Memory B cell (primary cell): ENCODE data around the gene AP2A2.
"Not testable (repeated sequence)": the region's sequence is repeated elsewhere in the genome, so short reads cannot be mapped to it uniquely, and the experiment has no call there.

Source experiments
- ATAC-seq: fragments of 150-1000 bp; cut with Tn5 transposase; 2 replicates; pipeline ENCODE4 v1.10.0; 2021; ENCODE audit warnings: low read depth, mild to moderate bottlenecking, moderate library complexity
- DNase-seq, 2 donors: peaks; one replicate each; pipeline ENCODE4 v3.0.0; 2022; ENCODE audit warnings: low spot score in 2 of 2
- H3K27ac Mint-ChIP-seq: one replicate; pipeline ENCODE4 v1.8.0; 2022; ENCODE audit warnings: mild to moderate bottlenecking, moderate library complexity, mixed read lengths
- H3K27me3 Mint-ChIP-seq: one replicate; pipeline ENCODE4 v1.8.0; 2022; ENCODE audit warnings: mixed read lengths
- H3K36me3 Mint-ChIP-seq: one replicate; pipeline ENCODE4 v1.8.0; 2022; ENCODE audit warnings: mild to moderate bottlenecking, mixed read lengths
- H3K4me1 Mint-ChIP-seq: one replicate; pipeline ENCODE4 v1.8.0; 2022; ENCODE audit warnings: mixed read lengths
- H3K4me3 Mint-ChIP-seq: one replicate; pipeline ENCODE4 v1.8.0; 2022; ENCODE audit warnings: mild to moderate bottlenecking, moderate library complexity, mixed read lengths
- H3K9me3 Mint-ChIP-seq: one replicate; pipeline ENCODE4 v1.8.0; 2022; ENCODE audit warnings: mixed read lengths

The AP2A2 gene

GRCh38 chr11:975376-975775 is 49.7 kb downstream of the AP2A2 start:
- not testable (repeated sequence) for H3K4me3 Mint-ChIP-seq, H3K27ac Mint-ChIP-seq, ATAC-seq, H3K9me3 Mint-ChIP-seq, H3K27me3 Mint-ChIP-seq, DNase-seq, H3K4me1 Mint-ChIP-seq
- H3K36me3 Mint-ChIP-seq = peaks cover 21% of the 10 kb centered on the region

GRCh38 chr11:975827-976226 is 50.2 kb downstream of the AP2A2 start:
- no peak overlapping the region for H3K4me3 Mint-ChIP-seq
- no peak for ATAC-seq
- no peaks in the 10 kb centered on the region for H3K27me3 Mint-ChIP-seq
- no peak overlapping the region for H3K27ac Mint-ChIP-seq
- H3K36me3 Mint-ChIP-seq = peaks cover 21% of the 10 kb centered on the region
- H3K9me3 Mint-ChIP-seq = no peaks in the 10 kb centered on the region
- DNase-seq = no peak
- H3K4me1 Mint-ChIP-seq = peaks cover 5% of the 10 kb centered on the region

GRCh38 chr11:976431-977160 is 50.9 kb downstream of the AP2A2 start:
- Mint-ChIP-seq H3K36me3 (peaks cover 16% of the 10 kb centered on the region), H3K4me1 (peaks cover 5% of the 10 kb centered on the region), H3K27ac (no peak overlapping the region), H3K27me3 (no peaks in the 10 kb centered on the region), H3K4me3 (no peak overlapping the region), H3K9me3 (no peaks in the 10 kb centered on the region)
- DNase-seq (no peak), ATAC-seq (no peak)

DNA sequence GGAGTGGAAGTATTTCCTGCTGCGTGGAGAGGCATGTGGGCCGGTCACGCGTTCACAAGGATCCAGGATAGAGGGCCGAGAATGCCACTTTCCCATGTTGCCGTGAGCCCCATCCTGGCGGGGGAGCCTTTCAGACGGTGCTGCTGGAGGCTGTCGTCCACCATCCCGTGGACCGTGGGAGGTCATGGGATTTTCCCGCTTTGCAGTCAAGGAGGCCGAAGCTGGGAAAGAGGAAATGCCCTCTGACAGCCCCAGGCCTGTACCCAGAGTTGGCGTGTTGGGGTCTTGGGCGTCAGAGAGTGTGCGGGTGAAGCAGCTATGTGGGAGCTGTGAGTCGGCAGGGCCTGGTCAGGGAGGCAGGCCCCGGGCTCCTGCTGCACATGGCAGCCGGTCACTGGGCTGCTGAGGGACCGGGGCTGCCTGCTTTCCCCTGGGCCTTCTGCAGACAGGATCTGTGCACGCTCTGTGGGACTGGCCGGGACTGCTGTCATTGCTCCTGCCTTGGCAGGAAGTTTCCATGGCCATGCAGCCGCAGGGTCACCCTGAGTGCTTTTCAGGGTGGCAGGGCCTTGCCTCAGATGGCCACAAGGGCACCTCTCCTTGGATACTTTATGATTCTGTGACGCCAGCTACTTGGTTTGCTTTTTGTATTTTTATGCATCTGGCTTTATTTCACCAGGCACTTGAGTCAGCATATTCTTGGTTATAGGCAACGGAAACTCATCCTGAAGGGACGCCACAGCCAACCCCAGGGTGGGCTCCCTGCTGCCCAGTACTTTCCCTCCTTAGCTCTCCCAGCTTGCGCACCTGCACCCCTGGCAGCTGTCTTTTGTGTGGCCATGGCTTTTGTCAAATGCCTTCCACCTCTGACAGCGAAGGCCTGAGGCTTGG is 52.4 kb downstream of the AP2A2 start:
- ATAC-seq (no peak), DNase-seq (no peak)
- Mint-ChIP-seq H3K4me3 (no peak overlapping the region), H3K4me1 (peaks cover 5% of the 10 kb centered on the region), H3K27me3 (no peaks in the 10 kb centered on the region), H3K9me3 (no peaks in the 10 kb centered on the region), H3K36me3 (peaks cover 15% of the 10 kb centered on the region), H3K27ac (no peak overlapping the region)

- Mint-ChIP-seq H3K27me3 (no peaks in the 10 kb centered on the region), H3K27ac (no peak overlapping the region), H3K4me1 (peaks cover 3% of the 10 kb centered on the region), H3K36me3 (peaks cover 12% of the 10 kb centered on the region), H3K9me3 (no peaks in the 10 kb centered on the region), H3K4me3 (no peak overlapping the region)
- DNase-seq = no peak
- ATAC-seq = no peak
Observed at GRCh38 chr11:978781-979180, 53.1 kb downstream of the AP2A2 start.

DNA sequence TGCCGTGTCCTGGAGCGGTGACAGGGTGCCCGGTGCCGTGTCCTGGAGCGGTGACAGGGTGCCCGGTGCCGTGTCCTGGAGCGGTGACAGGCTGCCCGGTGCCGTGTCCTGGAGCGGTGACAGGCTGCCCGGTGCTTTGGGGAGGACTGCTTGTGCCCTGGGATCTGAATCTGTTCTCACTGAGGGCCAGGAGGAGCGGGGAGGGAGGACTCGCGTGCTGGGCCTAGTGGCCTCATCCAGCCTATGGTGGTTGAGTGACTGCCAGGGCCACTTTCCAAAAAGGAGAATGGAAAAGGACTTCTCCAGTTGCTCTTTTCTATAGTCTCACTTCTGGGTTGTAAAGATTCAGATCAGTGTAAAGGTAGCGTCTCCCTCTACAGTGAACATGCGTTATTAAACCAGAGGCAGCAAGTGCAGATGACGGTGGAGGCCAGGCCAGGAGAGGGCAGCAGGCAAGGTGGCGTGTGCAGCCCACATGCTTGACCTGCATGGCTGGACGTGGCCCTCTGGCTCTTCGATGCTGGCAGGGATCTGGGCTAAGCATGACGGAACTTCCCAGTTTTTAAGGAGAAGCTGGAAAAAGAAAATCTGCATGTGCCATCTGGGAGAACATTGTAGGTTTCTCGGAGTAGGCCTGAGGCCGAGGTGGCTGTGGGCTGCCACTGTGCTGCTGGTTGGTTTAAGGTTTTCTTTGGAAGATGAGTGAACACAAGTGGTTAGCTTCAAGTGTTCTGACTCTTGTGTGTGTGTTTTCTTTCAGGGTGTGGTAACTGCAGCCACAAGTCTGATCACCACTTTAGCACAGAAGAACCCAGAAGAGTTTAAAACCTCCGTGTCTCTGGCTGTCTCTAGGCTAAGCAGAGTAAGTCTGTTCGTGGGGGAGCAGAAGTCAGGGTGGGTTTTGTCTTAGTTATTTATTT is 55.0 kb downstream of the AP2A2 start:
- peaks cover 9% of the 10 kb centered on the region for H3K36me3 Mint-ChIP-seq
- H3K4me1 Mint-ChIP-seq = no peaks in the 10 kb centered on the region
- no peak overlapping the region for H3K27ac Mint-ChIP-seq
- H3K9me3 Mint-ChIP-seq = no peaks in the 10 kb centered on the region
- no peaks in the 10 kb centered on the region for H3K27me3 Mint-ChIP-seq
- DNase-seq (no peak), ATAC-seq (no peak)
- H3K4me3 Mint-ChIP-seq = no peak overlapping the region

- ATAC-seq (no peak), DNase-seq (no peak)
- Mint-ChIP-seq H3K36me3 (peaks cover 9% of the 10 kb centered on the region), H3K27ac (no peak overlapping the region), H3K4me1 (no peaks in the 10 kb centered on the region), H3K9me3 (no peaks in the 10 kb centered on the region), H3K27me3 (no peaks in the 10 kb centered on the region), H3K4me3 (no peak overlapping the region)
Observed at GRCh38 chr11:981764-982163, 56.1 kb downstream of the AP2A2 start.

- ATAC-seq (no peak), DNase-seq (no peak)
- no peak overlapping the region for H3K4me3 Mint-ChIP-seq
- peaks cover 2% of the 10 kb centered on the region for H3K4me1 Mint-ChIP-seq
- H3K36me3 Mint-ChIP-seq = peaks cover 15% of the 10 kb centered on the region
- H3K27me3 Mint-ChIP-seq = no peaks in the 10 kb centered on the region
- no peak overlapping the region for H3K27ac Mint-ChIP-seq
- no peaks in the 10 kb centered on the region for H3K9me3 Mint-ChIP-seq
Observed at GRCh38 chr11:984546-984945, 58.9 kb downstream of the AP2A2 start.

GRCh38 chr11:985406-985805 is 59.7 kb downstream of the AP2A2 start:
- Mint-ChIP-seq H3K27me3 (no peaks in the 10 kb centered on the region), H3K27ac (no peak overlapping the region), H3K9me3 (no peaks in the 10 kb centered on the region), H3K4me3 (no peak overlapping the region), H3K4me1 (peaks cover 2% of the 10 kb centered on the region), H3K36me3 (peaks cover 15% of the 10 kb centered on the region)
- no peak for DNase-seq
- no peak for ATAC-seq

GRCh38 chr11:985848-986247 is 60.2 kb downstream of the AP2A2 start:
- H3K36me3 Mint-ChIP-seq = peaks cover 15% of the 10 kb centered on the region
- no peak overlapping the region for H3K27ac Mint-ChIP-seq
- peaks cover 2% of the 10 kb centered on the region for H3K4me1 Mint-ChIP-seq
- H3K27me3 Mint-ChIP-seq = no peaks in the 10 kb centered on the region
- ATAC-seq (no peak), DNase-seq (no peak)
- no peak overlapping the region for H3K4me3 Mint-ChIP-seq
- H3K9me3 Mint-ChIP-seq = no peaks in the 10 kb centered on the region

DNA sequence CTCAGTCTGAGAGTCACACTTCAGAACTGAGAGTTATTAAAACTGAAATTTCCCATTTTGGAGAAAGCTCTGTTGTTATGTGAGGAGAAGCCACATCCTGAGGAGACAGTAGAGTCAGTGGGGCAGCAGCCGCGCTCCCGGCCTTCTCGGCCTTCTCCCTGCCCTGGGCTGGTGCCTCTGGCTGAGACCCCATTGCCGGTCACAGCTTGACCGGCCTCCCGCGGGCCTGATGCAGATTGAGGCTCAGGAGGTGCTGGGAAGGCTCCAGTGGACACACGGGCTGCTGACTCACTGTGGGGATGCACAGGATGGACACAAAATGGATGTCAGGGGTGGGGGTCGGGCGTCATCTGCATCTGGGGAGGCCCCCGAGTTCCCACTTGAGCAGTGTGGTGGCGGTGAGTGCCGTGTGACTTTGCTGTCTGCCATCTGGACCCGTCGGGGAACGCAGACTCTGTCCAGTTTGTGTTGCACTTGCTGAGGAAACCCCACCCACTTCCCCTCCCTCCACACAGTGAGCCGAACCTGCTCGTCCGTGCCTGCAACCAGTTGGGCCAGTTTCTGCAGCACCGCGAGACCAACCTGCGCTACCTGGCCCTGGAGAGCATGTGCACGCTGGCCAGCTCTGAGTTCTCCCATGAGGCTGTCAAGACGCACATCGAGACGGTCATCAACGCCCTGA is 60.7 kb downstream of the AP2A2 start:
- Mint-ChIP-seq H3K4me1 (peaks cover 8% of the 10 kb centered on the region), H3K9me3 (no peaks in the 10 kb centered on the region), H3K27ac (no peak overlapping the region), H3K27me3 (no peaks in the 10 kb centered on the region), H3K4me3 (no peak overlapping the region), H3K36me3 (peaks cover 20% of the 10 kb centered on the region)
- no peak for DNase-seq
- ATAC-seq = no peak

GRCh38 chr11:986952-987305 is 61.3 kb downstream of the AP2A2 start:
- H3K4me1 Mint-ChIP-seq = peaks cover 11% of the 10 kb centered on the region
- no peaks in the 10 kb centered on the region for H3K27me3 Mint-ChIP-seq
- ATAC-seq (no peak), DNase-seq (no peak)
- no peak overlapping the region for H3K4me3 Mint-ChIP-seq
- peaks cover 22% of the 10 kb centered on the region for H3K36me3 Mint-ChIP-seq
- no peaks in the 10 kb centered on the region for H3K9me3 Mint-ChIP-seq
- no peak overlapping the region for H3K27ac Mint-ChIP-seq

GRCh38 chr11:987671-988070 is 62.0 kb downstream of the AP2A2 start:
- Mint-ChIP-seq H3K4me1 (peaks cover 11% of the 10 kb centered on the region), H3K27me3 (no peaks in the 10 kb centered on the region), H3K27ac (no peak overlapping the region), H3K36me3 (peaks cover 21% of the 10 kb centered on the region), H3K9me3 (no peaks in the 10 kb centered on the region), H3K4me3 (no peak overlapping the region)
- no peak for DNase-seq
- ATAC-seq = no peak
